Retinal pigment epithelial cell (primary cell): ENCODE data around the gene ZNF423.

Source experiments
- DNase-seq: peaks from one replicate; pipeline ENCODE4 v3.0.0-alpha.2; 2010; ENCODE audit warnings: low read depth
- H3K4me3 ChIP-seq: 2 replicates; pipeline ENCODE4 v1.5.1; 2011; ENCODE audit warnings: mild to moderate bottlenecking, low read length, control low read depth, moderate library complexity
- TF ChIP-seq, protein P1 (sequence below): conservative IDR thresholded peaks from 2 replicates; pipeline ENCODE4 v1.5.1; 2011; ENCODE audit warnings: low read depth, low read length, control low read depth, inconsistent platforms

The ZNF423 gene

DNA sequence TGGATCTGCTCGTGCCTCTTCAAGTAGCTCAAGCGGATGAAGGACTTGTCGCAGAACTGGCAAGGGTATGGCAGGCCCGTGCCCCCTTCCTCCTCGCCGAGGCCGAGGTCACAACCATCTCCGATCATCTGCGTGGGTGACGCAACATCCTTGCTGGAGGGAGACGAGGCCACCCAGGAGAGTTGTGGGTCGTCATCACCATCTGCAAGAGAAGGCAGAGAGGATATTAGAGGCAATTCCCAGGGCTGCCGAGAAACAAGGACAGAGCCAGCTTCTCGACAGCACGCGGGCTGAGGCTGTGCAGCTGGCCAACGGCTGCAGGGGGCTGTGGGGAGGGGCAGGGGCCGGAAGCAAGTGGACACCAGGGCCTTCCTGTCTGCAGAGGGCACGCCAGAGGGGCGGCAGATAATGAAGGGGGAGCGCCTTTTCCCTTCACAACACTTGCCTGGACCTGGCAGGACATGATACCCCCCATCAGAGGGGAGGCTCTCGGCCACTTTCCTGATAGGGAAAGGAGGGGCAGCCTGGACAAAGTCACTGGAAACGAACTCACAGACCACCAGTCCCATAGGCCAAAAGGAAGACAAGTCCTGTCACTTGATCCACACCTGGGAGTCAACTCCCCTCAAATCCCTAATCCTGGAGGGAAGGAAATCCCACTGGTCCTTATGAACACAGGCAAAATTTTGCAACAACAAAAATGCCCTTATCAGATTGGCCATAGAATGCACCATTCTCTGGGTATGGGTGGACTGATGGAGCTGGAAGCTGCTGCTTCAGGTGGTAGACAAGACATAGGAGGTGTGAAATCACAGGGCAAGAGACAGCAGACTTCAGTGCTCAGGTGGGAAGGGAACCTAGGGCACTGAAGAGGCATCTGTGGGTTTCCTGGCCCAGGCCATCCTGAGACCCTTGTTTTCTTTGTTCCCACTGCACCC lies 217.0 kb downstream of the ZNF423 start:
- no peak overlapping the region for H3K4me3 ChIP-seq
- TF ChIP-seq, protein P1, sequence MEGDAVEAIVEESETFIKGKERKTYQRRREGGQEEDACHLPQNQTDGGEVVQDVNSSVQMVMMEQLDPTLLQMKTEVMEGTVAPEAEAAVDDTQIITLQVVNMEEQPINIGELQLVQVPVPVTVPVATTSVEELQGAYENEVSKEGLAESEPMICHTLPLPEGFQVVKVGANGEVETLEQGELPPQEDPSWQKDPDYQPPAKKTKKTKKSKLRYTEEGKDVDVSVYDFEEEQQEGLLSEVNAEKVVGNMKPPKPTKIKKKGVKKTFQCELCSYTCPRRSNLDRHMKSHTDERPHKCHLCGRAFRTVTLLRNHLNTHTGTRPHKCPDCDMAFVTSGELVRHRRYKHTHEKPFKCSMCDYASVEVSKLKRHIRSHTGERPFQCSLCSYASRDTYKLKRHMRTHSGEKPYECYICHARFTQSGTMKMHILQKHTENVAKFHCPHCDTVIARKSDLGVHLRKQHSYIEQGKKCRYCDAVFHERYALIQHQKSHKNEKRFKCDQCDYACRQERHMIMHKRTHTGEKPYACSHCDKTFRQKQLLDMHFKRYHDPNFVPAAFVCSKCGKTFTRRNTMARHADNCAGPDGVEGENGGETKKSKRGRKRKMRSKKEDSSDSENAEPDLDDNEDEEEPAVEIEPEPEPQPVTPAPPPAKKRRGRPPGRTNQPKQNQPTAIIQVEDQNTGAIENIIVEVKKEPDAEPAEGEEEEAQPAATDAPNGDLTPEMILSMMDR, result no peak
- no peak for DNase-seq

DNA sequence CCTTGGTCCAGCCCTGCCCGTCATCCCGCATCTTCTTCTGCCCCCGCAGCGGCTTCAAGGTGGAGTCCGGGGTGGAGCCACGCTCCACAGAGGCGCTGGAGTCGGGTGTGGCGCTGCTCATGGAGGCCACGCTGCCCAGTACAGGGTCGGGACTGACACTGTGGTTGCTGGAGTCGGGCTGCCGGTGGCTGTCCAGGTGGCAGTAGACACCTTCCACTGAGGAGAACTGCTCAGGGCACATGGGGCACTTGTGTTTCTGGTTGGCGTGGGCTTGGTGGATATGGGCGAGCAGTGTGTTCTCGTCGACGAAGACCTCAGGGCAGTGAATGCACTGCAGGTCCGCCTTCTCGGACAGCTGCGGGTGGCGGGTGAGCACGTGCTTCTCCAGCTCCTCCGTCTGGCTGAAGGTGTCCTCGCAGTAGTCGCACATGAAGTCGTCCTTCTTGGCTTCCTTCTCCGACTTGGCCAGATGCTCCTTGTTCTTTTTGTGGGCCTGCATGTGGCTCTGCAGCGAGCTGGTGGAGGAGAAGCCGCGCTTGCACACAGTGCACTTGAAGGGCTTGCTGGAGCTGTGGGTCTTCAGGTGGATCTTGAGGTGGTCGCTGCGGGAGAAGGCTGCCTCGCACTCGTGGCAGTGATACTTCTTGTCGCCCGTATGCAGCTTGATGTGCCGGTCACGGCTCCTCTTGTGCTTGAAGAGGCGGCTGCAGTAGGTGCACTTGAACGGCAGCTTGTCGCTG lies 217.8 kb downstream of the ZNF423 start:
- TF ChIP-seq, protein P1, result no peak
- DNase-seq, result no peak

DNA sequence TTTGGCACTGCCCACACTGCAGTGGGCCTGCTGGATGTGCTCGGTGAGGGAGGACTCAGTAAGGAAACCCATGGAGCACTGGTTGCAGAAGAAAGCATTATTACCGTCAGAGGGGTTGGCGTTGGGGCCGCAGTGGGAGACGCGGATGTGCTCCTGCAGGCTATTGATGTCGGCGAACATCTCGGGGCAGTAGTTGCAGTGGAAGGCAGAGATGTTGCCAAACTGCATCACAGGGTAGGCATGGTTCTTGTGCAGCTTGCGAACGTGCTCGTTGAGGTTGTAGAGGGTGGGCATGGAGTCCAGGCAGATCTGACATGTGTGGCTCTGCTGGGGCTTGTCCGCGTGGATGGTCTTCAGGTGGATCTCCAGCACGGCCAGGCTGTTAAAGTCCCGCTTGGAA lies 218.4 kb downstream of the ZNF423 start:
- DNase-seq, result no peak
- no peak overlapping the region for H3K4me3 ChIP-seq
- TF ChIP-seq, protein P1, result no peak

More for the DNA sequence above, 217.8 kb downstream of the ZNF423 start:
- H3K4me3 ChIP-seq, result no peak overlapping the region

DNA sequence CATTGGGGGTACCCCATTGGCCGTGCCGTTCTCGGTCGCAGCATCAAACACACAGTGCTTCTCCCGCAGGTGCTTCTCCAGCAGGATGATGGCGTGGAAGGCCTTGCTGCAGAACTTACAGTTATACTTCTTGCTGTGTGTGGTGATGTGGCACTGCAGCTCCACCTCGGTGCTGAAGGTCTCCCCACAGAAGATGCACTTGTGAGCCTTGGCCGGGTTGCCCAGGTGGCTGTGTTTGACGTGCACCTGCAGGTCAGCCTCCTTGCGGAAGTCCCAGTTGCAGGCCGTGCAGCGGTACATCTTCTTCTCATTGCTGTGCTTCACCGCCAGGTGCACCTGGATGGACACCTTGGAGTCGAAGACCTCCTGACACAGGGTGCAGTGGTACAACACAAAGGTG lies 219.3 kb downstream of the ZNF423 start:
- no peak for DNase-seq
- no peak overlapping the region for H3K4me3 ChIP-seq
- TF ChIP-seq, protein P1, result no peak

DNA sequence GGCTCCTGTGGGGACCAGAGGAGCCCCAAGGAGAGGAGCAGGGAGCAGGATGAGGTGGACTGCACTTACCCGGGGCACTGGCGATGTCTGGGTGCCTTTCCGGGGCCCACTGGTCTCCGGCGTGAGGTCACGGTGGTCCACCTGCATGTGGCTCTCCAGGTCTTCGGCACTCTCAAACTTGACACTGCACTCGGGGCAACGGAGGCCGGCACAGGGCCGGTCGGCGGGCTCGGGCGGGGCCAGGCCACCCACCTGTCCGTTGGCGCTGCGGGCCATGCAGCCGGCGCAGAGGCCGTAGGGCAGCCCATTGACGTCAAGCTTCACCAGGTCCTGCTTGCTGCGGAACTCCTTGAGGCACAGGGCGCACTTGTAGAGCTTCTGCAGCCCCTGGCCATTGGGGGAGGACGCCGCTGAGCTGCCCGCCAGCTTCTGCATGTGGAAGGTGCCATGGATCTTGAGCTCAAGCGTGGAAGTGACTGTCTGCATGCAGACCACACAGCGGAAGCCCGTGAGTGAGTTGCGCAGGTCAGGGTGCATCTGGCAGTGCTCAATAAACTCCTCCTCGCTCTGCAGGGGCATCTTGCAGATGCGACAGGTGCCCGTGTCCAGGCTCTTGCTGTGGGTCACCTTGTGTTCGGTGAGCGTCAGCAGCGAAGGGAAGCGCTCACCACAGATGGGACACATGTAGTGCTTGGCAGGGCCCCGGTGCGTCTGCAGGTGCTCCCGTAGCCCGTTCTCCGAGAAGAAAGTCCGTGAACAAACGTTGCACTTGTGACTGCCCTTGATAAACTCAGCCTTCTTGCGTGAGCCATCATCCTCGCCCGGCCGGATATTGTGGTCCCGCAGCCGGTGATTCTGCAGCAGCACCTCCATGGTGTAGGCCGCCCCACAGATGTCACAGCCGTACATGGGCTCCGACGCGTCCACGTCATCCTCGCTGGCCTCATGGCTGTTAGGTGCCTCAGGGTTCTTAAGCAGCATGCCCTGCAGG lies 220.0 kb downstream of the ZNF423 start:
- no peak for DNase-seq
- no peak overlapping the region for H3K4me3 ChIP-seq
- TF ChIP-seq, protein P1, result no peak

DNA sequence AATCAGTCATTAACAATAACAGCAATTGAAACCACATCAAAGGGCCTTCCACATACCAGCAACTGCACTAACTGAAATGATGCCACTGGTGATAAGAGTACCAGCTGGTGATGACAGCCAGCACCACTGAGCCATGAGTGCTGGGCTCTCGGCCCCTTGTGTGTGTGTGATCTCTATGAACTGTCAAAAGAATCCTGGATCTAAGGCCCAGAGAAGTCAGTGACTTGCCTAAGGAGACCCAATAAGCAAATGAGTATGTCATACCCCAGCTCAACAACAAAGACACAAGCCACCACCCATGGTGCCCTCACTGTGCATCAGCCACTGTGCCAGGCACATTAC lies 220.9 kb downstream of the ZNF423 start:
- TF ChIP-seq, protein P1, result no peak
- no peak for DNase-seq
- H3K4me3 ChIP-seq, result no peak overlapping the region
